ENCODE results near the gene SLC25A38.
"Not testable (repeated sequence)": the region's sequence is repeated elsewhere in the genome, so short reads cannot be mapped to it uniquely, and the experiment has no call there.

- not testable (repeated sequence) for TF ChIP-seq CTCF (IDR thresholded peaks at IDR 0.05; ENCODE audit: low read depth, low read length, poor library complexity, severe bottlenecking); EZH2phosphoT487 (IDR thresholded peaks at IDR 0.05; ENCODE audit: borderline replicate concordance, low read length)
Observed at GRCh38 chr3:39353168-39353927, 29.8 kb upstream of the SLC25A38 start.
